GM23338 (cell line): ENCODE data around the gene IVL. TPM values are rescaled to one million over a fixed set of nuclear protein-coding genes. Genes with fewer than 3 reads are reported as not detected.

Experiments used
- ATAC-seq: fragments of 200-7000 bp; cut with Tn5 transposase; 3 replicates; pipeline ENCODE4 v1.9.1; 2020
- DNase-seq: peaks from one replicate; pipeline ENCODE4 v3.0.0-alpha.2; 2015; ENCODE audit warnings: low spot score
- H2AFZ ChIP-seq: fragments of 200-600 bp; sonication (generic); 2 replicates; pipeline ENCODE4 v1.8.0; 2016; ENCODE audit warnings: antibody characterized with exemption, mild to moderate bottlenecking, moderate library complexity
- H3F3A ChIP-seq: fragments of 200-600 bp; sonication (generic); replicated peaks from 2 replicates; pipeline ENCODE4 v1.8.0; 2017; ENCODE audit warnings: antibody characterized with exemption, mixed run types, low read depth
- H3K27ac ChIP-seq: fragments of 200-600 bp; sonication (generic); 2 replicates; pipeline ENCODE4 v1.6.1; 2016; ENCODE audit warnings: low read depth
- H3K27me3 ChIP-seq: fragments of 200-600 bp; sonication (generic); 2 replicates; pipeline ENCODE4 v1.8.0; 2016; ENCODE audit warnings: mild to moderate bottlenecking, mixed run types, moderate library complexity; ENCODE audit not compliant: insufficient read depth
- H3K36me3 ChIP-seq: fragments of 200-600 bp; sonication (generic); 2 replicates; pipeline ENCODE4 v1.8.0; 2016; ENCODE audit warnings: mild to moderate bottlenecking; ENCODE audit not compliant: insufficient read depth
- H3K4me1 ChIP-seq: fragments of 200-600 bp; sonication (generic); 2 replicates; pipeline ENCODE4 v1.8.0; 2016; ENCODE audit warnings: mild to moderate bottlenecking, moderate library complexity; ENCODE audit not compliant: insufficient read depth
- H3K4me2 ChIP-seq: fragments of 200-600 bp; sonication (generic); 2 replicates; pipeline ENCODE4 v1.7.1; 2017; ENCODE audit warnings: mixed run types
- H3K4me3 ChIP-seq: fragments of 200-600 bp; sonication (generic); 2 replicates; pipeline ENCODE4 v1.6.1; 2016; ENCODE audit warnings: mixed run types
- H3K79me2 ChIP-seq: fragments of 200-600 bp; sonication (generic); replicated peaks from 2 replicates; pipeline ENCODE4 v1.8.0; 2017; ENCODE audit warnings: mild to moderate bottlenecking; ENCODE audit not compliant: insufficient read depth
- H3K9me2 ChIP-seq: fragments of 200-600 bp; sonication (generic); 2 replicates; pipeline ENCODE4 v1.8.0; 2017; ENCODE audit not compliant: insufficient read depth
- H4K20me1 ChIP-seq: fragments of 200-600 bp; sonication (generic); replicated peaks from 2 replicates; pipeline ENCODE4 v1.8.0; 2017; ENCODE audit warnings: mild to moderate bottlenecking; ENCODE audit not compliant: insufficient read depth
- H3K27ac Mint-ChIP-seq: 2 replicates; pipeline ENCODE4 v1.8.0; 2020; ENCODE audit warnings: inconsistent platforms, mild to moderate bottlenecking, moderate library complexity, mixed read lengths
- H3K27me3 Mint-ChIP-seq: 3 replicates; pipeline ENCODE4 v1.8.0; 2022; ENCODE audit warnings: low read depth, mild to moderate bottlenecking, moderate library complexity, mixed read lengths, inconsistent platforms; ENCODE audit not compliant: insufficient read depth, poor library complexity
- H3K36me3 Mint-ChIP-seq: 3 replicates; pipeline ENCODE4 v1.8.0; 2021; ENCODE audit warnings: low read depth, mild to moderate bottlenecking, inconsistent platforms, moderate library complexity, mixed read lengths
- H3K4me1 Mint-ChIP-seq: 3 replicates; pipeline ENCODE4 v1.8.0; 2020; ENCODE audit warnings: mild to moderate bottlenecking, inconsistent platforms, mixed read lengths
- H3K4me3 Mint-ChIP-seq: 3 replicates; pipeline ENCODE4 v1.8.0; 2021; ENCODE audit warnings: moderate library complexity, mild to moderate bottlenecking, inconsistent platforms, mixed read lengths
- H3K9me3 Mint-ChIP-seq: 3 replicates; pipeline ENCODE4 v1.8.0; 2020; ENCODE audit warnings: moderate library complexity, mild to moderate bottlenecking, inconsistent platforms, mixed read lengths
- CREB1 ChIP-seq: fragments of 250-450 bp; sonication (Bioruptor Pico); IDR thresholded peaks from 2 replicates; pipeline ENCODE4 v1.5.0; 2020; ENCODE audit warnings: low read depth, mild to moderate bottlenecking, moderate library complexity
- CTCF ChIP-seq, 2 experiments: fragments of 200-600 bp in 1 of 2; sonication (generic) in 1 of 2; conservative IDR thresholded peaks; 2 replicates each; pipeline versions ENCODE4 v1.5.1 to v1.6.1; 2016 to 2017; ENCODE audit warnings: antibody characterized with exemption in 2 of 2, low read depth in 2 of 2, mild to moderate bottlenecking in 2 of 2, moderate library complexity in 1 of 2
- EZH2 ChIP-seq: fragments of 200-600 bp; sonication (generic); IDR thresholded peaks from one replicate; pipeline ENCODE4 v1.8.0; 2017; ENCODE audit warnings: antibody characterized with exemption, mild to moderate bottlenecking, low read depth; ENCODE audit not compliant: unreplicated experiment
- NANOG ChIP-seq: IDR thresholded peaks from 2 replicates; pipeline ENCODE4 v1.6.1; 2016; ENCODE audit warnings: antibody characterized with exemption, borderline replicate concordance
- POLR2AphosphoS5 ChIP-seq: IDR thresholded peaks from 2 replicates; pipeline ENCODE4 v1.6.1; 2016; ENCODE audit warnings: antibody characterized with exemption, low read depth
- STAT1 ChIP-seq: IDR thresholded peaks from one replicate; pipeline ENCODE4 v1.6.1; 2016; ENCODE audit warnings: antibody characterized with exemption; ENCODE audit not compliant: unreplicated experiment
- ZNF114 ChIP-seq: fragments of 250-450 bp; sonication (Bioruptor Pico); IDR thresholded peaks from 2 replicates; pipeline ENCODE4 v1.5.0; 2020; ENCODE audit warnings: mild to moderate bottlenecking, moderate library complexity
- polyA plus RNA-seq: library from polyadenylated mRNA; unstranded; fragments of >200 nt; fragmentation: Nextera tagmentation; extraction: Ambion mirVana; gene quantifications from 2 replicates; pipeline ENCODE4 v1.2.1, GENCODE V29; 2016
- total RNA-seq: library from RNA; depleted of rRNA; stranded (reverse); fragments of >200 nt; shearing (Covaris generic); gene quantifications from 2 replicates; pipeline ENCODE4 v1.2.3, GENCODE V29; 2014
- TF ChIP-seq, protein P1 (sequence below): IDR thresholded peaks from 2 replicates; pipeline ENCODE4 v1.6.1; 2016; ENCODE audit warnings: antibody characterized with exemption
- TF ChIP-seq, protein P2 (sequence below): fragments of 250-450 bp; sonication (Bioruptor Pico); IDR thresholded peaks from 2 replicates; pipeline ENCODE4 v1.5.0; 2020; ENCODE audit warnings: mild to moderate bottlenecking, moderate library complexity

The IVL gene
- total and polyA plus RNA-seq, 2 experiments from 2014 or later = not detected

- no peaks in the 10 kb centered on the region for H3K79me2 ChIP-seq
- TF ChIP-seq CTCF (conservative IDR thresholded peaks at IDR 0.05; ENCODE audit: low read depth in 2 of 2) (peak; percentile 28 to 44), NANOG (no peak), STAT1 (no peak)
- peak; percentile 41 for DNase-seq
- H3K9me2 ChIP-seq = no peaks in the 10 kb centered on the region; the same call in 1 of the 2 replicates
- no peaks in the 10 kb centered on the region for H3K27me3 ChIP-seq
- H3K4me1 ChIP-seq = no peaks in the 10 kb centered on the region
- H3K4me3 ChIP-seq = no peak overlapping the region
- H3K4me1 Mint-ChIP-seq = no peaks in the 10 kb centered on the region
- no peaks in the 10 kb centered on the region for H4K20me1 ChIP-seq
- no peaks in the 10 kb centered on the region for H3F3A ChIP-seq
- ATAC-seq = peak; percentile 58
- H3K27ac Mint-ChIP-seq = no peak overlapping the region
- no peak overlapping the region for H3K4me2 ChIP-seq
- no peak overlapping the region for H3K27ac ChIP-seq
- no peaks in the 10 kb centered on the region for H3K36me3 ChIP-seq
- no peak overlapping the region for H3K4me3 Mint-ChIP-seq
- H2AFZ ChIP-seq = no peak overlapping the region
- peaks cover 7% of the 10 kb centered on the region for H3K27me3 Mint-ChIP-seq
- H3K36me3 Mint-ChIP-seq = no peaks in the 10 kb centered on the region; the same call in 2 of the 3 replicates
- peaks cover 10% of the 10 kb centered on the region for H3K9me3 Mint-ChIP-seq
These were observed 32.8 kb downstream of the IVL start for GRCh38 chr1:152941037-152941711.

DNA sequence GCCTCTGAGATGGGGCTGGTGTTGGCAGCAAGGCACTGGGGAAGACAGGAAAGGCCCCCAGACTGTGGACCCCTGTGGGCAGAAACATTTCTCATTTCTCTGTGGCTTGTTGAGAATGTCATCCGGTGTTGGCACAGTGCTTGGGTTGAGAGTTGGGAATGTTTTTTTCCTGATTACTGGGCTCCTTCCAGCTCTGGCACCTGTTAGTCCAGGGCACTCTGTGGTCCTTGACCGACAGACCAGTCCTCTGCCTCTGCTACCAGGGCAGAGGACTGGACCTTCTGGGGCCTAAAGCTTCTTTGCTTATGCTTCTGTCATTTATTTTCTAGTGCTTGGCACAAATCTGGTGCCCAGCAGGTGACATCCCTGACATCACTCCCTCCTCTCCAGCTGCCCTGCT, 33.8 kb downstream of the IVL start:
- no peaks in the 10 kb centered on the region for H3K79me2 ChIP-seq
- H3K36me3 Mint-ChIP-seq = no peaks in the 10 kb centered on the region; the same call in 2 of the 3 replicates
- H3K4me1 Mint-ChIP-seq = no peaks in the 10 kb centered on the region
- ATAC-seq = no peak
- no peak overlapping the region for H2AFZ ChIP-seq
- no peak for DNase-seq
- peaks cover 5% of the 10 kb centered on the region for H3K9me2 ChIP-seq
- no peaks in the 10 kb centered on the region for H3K4me1 ChIP-seq
- H4K20me1 ChIP-seq = no peaks in the 10 kb centered on the region
- no peak overlapping the region for H3K27ac ChIP-seq
- H3K4me2 ChIP-seq = no peak overlapping the region
- H3K9me3 Mint-ChIP-seq = peaks cover 7% of the 10 kb centered on the region
- no peak overlapping the region for H3K4me3 Mint-ChIP-seq
- H3K27ac Mint-ChIP-seq = no peak overlapping the region
- H3K36me3 ChIP-seq = no peaks in the 10 kb centered on the region
- no peaks in the 10 kb centered on the region for H3F3A ChIP-seq
- peaks cover 7% of the 10 kb centered on the region for H3K27me3 Mint-ChIP-seq
- no peaks in the 10 kb centered on the region for H3K27me3 ChIP-seq
- no peak overlapping the region for H3K4me3 ChIP-seq
- TF ChIP-seq, protein P1, sequence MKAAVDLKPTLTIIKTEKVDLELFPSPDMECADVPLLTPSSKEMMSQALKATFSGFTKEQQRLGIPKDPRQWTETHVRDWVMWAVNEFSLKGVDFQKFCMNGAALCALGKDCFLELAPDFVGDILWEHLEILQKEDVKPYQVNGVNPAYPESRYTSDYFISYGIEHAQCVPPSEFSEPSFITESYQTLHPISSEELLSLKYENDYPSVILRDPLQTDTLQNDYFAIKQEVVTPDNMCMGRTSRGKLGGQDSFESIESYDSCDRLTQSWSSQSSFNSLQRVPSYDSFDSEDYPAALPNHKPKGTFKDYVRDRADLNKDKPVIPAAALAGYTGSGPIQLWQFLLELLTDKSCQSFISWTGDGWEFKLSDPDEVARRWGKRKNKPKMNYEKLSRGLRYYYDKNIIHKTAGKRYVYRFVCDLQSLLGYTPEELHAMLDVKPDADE = no peak
- TF ChIP-seq EZH2 (no peak), POLR2AphosphoS5 (no peak), ZNF114 (no peak), CREB1 (no peak)
- TF ChIP-seq, protein P2, sequence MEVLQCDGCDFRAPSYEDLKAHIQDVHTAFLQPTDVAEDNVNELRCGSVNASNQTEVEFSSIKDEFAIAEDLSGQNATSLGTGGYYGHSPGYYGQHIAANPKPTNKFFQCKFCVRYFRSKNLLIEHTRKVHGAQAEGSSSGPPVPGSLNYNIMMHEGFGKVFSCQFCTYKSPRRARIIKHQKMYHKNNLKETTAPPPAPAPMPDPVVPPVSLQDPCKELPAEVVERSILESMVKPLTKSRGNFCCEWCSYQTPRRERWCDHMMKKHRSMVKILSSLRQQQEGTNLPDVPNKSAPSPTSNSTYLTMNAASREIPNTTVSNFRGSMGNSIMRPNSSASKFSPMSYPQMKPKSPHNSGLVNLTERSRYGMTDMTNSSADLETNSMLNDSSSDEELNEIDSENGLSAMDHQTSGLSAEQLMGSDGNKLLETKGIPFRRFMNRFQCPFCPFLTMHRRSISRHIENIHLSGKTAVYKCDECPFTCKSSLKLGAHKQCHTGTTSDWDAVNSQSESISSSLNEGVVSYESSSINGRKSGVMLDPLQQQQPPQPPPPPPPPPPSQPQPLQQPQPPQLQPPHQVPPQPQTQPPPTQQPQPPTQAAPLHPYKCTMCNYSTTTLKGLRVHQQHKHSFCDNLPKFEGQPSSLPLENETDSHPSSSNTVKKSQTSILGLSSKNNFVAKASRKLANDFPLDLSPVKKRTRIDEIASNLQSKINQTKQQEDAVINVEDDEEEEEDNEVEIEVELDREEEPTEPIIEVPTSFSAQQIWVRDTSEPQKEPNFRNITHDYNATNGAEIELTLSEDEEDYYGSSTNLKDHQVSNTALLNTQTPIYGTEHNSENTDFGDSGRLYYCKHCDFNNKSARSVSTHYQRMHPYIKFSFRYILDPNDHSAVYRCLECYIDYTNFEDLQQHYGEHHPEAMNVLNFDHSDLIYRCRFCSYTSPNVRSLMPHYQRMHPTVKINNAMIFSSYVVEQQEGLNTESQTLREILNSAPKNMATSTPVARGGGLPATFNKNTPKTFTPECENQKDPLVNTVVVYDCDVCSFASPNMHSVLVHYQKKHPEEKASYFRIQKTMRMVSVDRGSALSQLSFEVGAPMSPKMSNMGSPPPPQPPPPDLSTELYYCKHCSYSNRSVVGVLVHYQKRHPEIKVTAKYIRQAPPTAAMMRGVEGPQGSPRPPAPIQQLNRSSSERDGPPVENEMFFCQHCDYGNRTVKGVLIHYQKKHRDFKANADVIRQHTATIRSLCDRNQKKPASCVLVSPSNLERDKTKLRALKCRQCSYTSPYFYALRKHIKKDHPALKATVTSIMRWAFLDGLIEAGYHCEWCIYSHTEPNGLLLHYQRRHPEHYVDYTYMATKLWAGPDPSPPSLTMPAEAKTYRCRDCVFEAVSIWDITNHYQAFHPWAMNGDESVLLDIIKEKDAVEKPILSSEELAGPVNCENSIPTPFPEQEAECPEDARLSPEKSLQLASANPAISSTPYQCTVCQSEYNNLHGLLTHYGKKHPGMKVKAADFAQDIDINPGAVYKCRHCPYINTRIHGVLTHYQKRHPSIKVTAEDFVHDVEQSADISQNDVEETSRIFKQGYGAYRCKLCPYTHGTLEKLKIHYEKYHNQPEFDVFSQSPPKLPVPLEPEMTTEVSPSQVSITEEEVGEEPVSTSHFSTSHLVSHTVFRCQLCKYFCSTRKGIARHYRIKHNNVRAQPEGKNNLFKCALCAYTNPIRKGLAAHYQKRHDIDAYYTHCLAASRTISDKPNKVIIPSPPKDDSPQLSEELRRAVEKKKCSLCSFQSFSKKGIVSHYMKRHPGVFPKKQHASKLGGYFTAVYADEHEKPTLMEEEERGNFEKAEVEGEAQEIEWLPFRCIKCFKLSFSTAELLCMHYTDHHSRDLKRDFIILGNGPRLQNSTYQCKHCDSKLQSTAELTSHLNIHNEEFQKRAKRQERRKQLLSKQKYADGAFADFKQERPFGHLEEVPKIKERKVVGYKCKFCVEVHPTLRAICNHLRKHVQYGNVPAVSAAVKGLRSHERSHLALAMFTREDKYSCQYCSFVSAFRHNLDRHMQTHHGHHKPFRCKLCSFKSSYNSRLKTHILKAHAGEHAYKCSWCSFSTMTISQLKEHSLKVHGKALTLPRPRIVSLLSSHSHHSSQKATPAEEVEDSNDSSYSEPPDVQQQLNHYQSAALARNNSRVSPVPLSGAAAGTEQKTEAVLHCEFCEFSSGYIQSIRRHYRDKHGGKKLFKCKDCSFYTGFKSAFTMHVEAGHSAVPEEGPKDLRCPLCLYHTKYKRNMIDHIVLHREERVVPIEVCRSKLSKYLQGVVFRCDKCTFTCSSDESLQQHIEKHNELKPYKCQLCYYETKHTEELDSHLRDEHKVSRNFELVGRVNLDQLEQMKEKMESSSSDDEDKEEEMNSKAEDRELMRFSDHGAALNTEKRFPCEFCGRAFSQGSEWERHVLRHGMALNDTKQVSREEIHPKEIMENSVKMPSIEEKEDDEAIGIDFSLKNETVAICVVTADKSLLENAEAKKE = no peak
